Activated gamma-delta T cell treated with anti-CD3 and anti-CD28 coated beads, Interleukin-2, amount 50 U/mL, for 16 hours (primary cell): ENCODE data around the gene ZNF638.
"Not testable (repeated sequence)": the region's sequence is repeated elsewhere in the genome, so short reads cannot be mapped to it uniquely, and the experiment has no call there.

Source experiments
- DNase-seq: peaks from one replicate; pipeline ENCODE4 v3.0.0-alpha.2; 2020; ENCODE audit warnings: low read depth

ZNF638 gene

DNA sequence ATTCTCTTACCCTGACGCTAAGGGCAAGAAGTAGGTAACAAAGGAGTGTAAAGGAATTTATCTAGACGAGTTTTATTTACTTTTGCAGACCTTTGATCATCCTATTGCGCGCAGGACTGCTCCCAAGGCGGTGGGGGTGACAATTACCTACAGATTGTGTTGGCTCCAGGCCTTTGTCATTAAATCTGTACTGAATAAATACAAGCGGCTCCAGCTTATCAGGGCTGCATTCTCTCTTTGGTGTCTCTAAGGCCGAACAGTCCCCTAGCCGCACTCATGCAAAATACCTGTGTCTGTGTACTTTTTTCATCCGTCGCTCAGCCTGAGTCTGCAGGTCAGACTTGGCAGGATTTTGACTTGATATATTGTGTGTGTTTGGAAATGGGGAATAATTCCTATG, 63.9 kb downstream of the ZNF638 start:
- DNase-seq = no peak

GRCh38 chr2:71402427-71402826, 70.8 kb downstream of the ZNF638 start:
- no peak for DNase-seq

- DNase-seq = no peak
Measured at GRCh38 chr2:71409611-71410010, 78.0 kb downstream of the ZNF638 start.

DNA sequence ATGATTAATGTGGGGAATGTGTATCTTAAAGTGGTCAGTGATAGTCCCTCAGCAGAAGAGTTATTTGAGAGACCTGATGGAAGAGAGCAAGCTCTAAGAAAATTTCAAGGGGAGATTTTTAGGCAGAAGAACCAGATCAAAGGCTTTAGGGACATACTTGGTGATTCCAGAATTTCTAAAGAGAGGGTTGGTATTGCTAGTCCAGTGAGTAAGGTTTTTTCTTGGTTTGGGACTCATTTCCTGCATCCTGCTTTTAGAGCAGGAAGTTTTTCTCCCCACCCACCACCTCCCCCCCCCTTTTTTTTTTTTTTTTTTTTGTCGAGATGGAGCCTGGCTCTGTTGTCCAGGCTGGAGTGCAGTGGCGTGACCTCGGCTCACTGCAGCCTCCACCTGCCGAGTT, 79.1 kb downstream of the ZNF638 start:
- DNase-seq = no peak

DNA sequence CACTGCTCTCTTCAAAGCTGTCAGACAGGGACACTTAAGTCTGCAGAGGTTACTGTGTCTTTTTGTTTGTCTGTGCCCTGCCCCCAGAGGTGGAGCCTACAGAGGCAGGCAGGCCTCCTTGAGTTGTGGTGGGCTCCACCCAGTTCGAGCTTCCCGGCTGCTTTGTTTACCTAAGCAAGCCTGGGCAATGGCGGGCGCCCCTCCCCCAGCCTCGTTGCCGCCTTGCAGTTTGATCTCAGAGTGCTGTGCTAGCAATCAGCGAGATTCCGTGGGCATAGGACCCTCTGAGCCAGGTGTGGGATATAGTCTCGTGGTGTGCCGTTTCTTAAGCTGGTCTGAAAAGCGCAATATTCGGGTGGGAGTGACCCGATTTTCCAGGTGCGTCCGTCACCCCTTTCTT, 85.3 kb downstream of the ZNF638 start:
- DNase-seq = not testable (repeated sequence)

DNA sequence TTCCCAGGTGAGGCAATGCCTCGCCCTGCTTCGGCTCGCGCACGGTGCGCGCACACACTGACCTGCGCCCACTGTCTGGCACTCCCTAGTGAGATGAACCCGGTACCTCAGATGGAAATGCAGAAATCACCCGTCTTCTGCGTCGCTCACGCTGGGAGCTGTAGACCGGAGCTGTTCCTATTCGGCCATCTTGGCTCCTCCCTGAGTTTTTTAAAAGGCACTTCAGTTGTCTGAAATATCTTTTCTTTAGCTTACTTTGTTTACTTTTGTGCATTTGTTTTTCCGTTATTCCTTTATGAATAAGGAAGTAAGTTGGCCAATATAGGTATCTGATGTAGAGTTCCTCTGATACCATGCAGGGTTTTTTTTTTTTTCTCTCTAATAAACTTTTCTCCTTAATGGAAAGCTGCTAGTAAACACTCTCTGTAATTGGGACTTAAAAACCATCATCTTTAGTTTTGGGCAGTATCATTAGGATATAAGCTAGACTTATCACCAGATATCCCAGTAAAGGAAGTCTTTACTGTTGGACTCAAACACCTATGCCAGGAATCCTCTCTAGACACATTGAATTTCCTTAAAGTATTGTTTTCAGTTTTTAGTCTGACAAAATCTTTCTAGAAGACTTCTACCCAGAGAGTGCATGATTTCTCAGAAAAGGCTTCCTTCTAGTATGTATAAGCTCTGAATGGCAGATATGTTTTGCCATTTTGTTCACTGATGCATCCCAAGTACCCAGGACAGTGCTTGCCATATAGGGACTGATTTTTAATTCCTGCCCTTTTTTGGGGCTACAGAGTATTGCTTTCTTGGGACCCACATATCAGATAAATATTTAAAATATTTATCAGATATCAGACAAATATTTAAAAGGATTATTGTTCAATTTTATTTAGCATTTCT, 86.0 kb downstream of the ZNF638 start:
- DNase-seq = no peak

GRCh38 chr2:71419145-71419544, 87.6 kb downstream of the ZNF638 start:
- no peak for DNase-seq

- no peak for DNase-seq
Measured at GRCh38 chr2:71419976-71420375, 88.4 kb downstream of the ZNF638 start.

DNA sequence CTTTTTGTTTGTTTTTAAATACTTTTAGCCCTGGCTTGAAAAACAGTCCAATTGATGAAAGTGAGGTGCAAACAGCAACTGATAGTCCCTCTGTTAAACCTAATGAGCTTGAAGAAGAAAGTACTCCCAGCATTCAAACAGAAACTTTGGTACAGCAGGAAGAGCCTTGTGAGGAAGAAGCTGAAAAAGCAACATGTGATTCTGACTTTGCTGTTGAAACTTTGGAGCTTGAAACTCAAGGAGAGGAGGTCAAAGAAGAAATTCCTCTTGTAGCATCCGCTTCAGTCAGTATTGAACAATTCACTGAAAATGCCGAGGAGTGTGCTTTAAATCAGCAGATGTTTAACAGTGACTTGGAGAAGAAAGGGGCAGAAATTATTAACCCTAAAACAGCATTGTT, 91.2 kb downstream of the ZNF638 start:
- no peak for DNase-seq

DNA sequence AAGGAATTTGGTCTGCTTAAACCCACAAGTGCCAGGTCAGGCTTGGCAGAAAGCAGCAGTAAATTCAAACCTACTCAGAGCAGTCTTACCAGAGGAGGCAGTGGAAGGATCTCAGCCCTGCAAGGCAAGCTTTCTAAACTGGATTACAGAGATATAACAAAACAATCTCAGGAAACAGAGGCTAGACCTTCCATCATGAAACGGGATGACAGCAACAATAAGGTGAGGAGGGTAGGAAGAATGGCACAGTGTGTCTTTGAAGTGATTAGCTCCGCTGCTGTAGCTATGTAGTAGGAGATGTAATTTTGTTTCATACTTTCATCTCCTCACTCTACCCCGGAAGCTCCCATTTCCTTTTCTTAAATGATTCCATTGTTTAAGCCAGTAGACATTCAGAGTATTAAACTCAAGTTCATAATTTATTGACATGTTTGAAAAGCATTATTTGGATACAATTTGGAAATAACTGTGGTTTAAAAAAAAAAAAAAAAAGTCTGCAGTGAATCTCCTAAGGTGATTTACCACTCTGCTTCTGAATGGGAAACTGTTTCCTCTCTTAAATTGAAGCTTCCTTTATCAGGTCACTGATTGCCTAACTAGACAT, 92.3 kb downstream of the ZNF638 start:
- no peak for DNase-seq

DNA sequence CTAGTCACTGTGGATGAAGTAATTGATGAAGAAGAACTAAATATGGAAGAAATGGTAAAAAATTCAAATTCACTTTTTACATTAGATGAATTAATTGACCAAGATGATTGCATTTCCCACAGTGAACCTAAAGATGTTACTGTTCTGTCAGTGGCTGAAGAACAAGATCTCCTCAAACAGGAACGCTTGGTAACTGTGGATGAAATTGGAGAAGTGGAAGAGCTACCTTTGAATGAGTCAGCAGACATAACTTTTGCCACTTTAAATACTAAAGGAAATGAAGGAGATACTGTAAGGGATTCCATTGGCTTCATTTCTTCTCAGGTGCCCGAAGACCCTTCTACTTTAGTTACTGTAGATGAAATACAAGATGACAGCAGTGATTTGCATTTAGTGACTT, 95.1 kb downstream of the ZNF638 start:
- DNase-seq = no peak

- DNase-seq = no peak
Measured at GRCh38 chr2:71428472-71429383, 97.1 kb downstream of the ZNF638 start.

GRCh38 chr2:71445142-71445541, 113.6 kb downstream of the ZNF638 start:
- not testable (repeated sequence) for DNase-seq

DNA sequence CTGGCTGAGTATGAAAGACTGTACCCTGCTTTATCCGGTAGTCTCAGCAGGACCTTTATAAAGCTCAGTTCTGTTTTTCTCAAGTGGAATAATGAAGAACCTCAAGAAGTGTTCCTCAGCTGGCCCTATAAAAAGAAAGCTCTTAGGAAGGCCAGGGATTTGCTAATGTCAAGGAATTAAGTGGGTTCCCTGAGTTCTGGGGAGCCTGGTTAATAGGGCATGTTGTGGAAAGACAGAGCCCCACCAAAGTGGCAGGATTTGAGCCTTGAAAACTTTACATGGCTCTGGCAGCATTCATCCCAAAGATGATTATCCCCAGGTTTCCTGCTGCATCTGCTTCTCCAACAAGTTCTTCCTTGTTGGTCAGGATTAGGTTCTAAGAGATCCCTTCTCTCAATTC, 114.9 kb downstream of the ZNF638 start:
- DNase-seq = no peak

- DNase-seq = no peak
Measured at GRCh38 chr2:71449343-71449742, 117.8 kb downstream of the ZNF638 start.

DNA sequence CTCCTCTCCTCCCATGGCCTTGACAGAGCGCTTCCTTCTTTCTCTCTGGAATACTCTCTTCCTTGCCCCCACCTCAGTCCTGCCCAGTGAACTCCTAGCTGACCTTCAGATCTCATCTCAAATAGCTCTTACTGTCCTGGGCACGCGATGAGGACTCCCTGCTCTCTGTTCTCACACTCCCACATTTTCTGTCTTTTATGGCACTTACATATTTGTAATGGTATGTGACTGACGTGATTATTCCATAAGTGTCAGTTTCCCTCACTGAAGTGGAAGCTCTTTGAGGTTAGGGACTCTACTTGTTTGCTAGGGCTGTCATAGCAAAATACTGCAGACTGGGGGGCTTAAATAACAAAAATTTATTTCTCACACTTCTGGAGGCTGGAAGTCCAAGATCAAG, 120.1 kb downstream of the ZNF638 start:
- DNase-seq = no peak

DNA sequence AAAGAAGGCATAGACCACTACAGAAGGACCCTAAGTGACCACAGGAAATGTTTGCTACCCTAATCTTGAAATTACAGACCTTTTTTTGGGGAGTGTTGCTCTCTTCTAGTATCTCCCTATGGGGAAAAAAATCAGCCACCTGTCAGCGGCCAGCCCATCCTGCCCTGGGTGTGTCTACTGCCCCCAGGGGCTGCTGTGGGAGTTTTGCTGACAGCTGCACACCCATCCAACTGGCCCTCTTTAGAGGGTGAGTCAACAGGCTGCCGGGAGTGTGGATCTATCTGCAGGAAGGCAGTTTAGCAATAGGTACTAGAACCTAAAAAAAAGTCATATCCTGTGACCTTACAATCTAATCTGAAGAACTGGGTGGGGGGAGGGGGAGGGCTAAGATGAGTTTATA, 121.0 kb downstream of the ZNF638 start:
- no peak for DNase-seq

DNA sequence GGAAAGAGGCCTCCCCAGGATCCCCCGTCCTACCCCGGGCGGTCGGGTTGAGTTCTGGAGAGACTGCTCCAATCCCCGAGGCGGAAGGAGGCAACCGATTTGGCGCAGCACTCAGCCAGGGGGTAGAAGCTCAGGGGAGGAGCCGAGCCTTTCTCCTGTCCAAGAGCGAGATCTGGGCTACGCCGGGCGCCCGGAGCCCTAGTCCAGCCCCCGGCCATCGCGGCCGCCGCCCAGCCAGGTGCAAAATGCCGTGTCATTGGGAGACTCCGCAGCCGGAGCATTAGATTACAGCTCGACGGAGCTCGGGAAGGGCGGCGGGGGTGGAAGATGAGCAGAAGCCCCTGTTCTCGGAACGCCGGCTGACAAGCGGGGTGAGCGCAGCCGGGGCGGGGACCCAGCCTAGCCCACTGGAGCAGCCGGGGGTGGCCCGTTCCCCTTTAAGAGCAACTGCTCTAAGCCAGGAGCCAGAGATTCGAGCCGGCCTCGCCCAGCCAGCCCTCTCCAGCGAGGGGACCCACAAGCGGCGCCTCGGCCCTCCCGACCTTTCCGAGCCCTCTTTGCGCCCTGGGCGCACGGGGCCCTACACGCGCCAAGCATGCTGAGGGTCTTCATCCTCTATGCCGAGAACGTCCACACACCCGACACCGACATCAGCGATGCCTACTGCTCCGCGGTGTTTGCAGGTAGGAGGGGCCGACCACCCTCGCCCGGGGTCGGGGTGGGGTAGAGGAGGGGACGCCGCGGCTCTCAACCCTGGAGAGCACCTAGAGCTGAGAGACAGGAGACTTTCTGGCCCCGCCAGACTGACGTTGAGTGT, 122.0 kb downstream of the ZNF638 start, which contains the start of gene DYSF:
Gene DYSF (plus strand): TSS at position 158 of the 817 bp plus-strand sequence.
- DNase-seq = no peak

- no peak for DNase-seq
Measured at GRCh38 chr2:71454221-71455010, 122.8 kb downstream of the ZNF638 start.

GRCh38 chr2:71455011-71455740, 123.6 kb downstream of the ZNF638 start:
- no peak for DNase-seq
